Activated T-helper 1 cell treated with anti-CD3 and anti-CD28 coated beads, Interleukin-2, amount 50 U/mL, for 16 hours (primary cell): Measurements from ENCODE around the gene NCOA7.
"Not testable (repeated sequence)": the region's sequence is repeated elsewhere in the genome, so short reads cannot be mapped to it uniquely, and the experiment has no call there.

Experiments used
- DNase-seq, 2 donors: peaks; one replicate each; pipeline ENCODE4 v3.0.0-alpha.2; 2020; ENCODE audit warnings: low read depth in 1 of 2, low spot score in 1 of 2

Gene NCOA7

GRCh38 chr6:125754566-125754965 is 36.2 kb upstream of the NCOA7 start:
- DNase-seq, result no peak

- DNase-seq, result no peak
These were observed 31.4 kb upstream of the NCOA7 start for GRCh38 chr6:125759184-125759902.

DNA sequence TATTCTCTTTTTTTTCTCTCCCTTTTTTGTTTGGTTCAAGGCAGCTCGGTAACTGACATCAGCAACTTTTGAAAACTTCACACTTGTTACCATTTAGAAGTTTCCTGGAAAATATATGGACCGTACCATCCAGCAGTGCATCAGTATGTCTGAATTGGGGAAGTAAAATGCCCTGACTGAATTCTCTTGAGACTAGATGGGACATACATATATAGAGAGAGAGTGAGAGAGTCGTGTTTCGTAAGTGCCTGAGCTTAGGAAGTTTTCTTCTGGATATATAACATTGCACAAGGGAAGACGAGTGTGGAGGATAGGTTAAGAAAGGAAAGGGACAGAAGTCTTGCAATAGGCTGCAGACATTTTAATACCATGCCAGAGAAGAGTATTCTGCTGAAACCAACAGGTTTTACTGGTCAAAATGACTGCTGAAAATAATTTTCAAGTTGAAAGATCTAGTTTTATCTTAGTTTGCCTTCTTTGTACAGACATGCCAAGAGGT is 30.8 kb upstream of the NCOA7 start:
- DNase-seq, result no peak

- DNase-seq, result no peak
These were observed 26.6 kb upstream of the NCOA7 start for GRCh38 chr6:125764121-125764671.

- DNase-seq, result no peak
These were observed 24.8 kb upstream of the NCOA7 start for GRCh38 chr6:125765944-125766343.

GRCh38 chr6:125766641-125767040 is 24.1 kb upstream of the NCOA7 start:
- no peak for DNase-seq

DNA sequence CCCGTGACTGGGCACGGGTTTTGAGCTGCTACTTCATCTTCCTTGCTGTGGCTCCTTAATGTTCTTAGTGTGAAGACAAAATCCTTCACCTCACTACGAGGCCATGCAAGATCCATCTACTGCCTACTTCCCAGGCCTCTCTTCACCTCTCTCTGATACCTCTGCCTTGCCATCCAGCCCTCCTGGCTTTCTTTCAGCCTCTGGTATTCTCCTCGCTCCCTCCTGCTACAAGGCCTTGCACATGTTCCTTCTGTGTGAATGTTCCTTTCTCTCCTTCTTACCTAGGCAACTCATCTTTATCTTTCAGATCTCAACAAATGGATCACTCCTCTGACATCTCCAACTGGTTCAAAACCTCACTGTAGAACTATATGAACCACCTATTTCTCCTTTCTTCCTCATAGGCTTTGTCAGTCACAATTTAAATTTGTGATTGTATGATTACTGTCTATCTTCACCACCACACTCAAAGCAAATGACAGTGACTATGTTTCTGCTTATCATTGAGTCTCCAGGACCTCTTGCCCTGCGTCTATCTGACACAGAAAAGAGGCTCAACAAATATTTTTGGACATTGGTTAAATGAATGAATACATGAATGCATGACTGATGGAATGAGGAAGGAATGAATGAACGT is 21.5 kb upstream of the NCOA7 start:
- no peak for DNase-seq

GRCh38 chr6:125773387-125774341 is 17.1 kb upstream of the NCOA7 start:
- no peak for DNase-seq

DNA sequence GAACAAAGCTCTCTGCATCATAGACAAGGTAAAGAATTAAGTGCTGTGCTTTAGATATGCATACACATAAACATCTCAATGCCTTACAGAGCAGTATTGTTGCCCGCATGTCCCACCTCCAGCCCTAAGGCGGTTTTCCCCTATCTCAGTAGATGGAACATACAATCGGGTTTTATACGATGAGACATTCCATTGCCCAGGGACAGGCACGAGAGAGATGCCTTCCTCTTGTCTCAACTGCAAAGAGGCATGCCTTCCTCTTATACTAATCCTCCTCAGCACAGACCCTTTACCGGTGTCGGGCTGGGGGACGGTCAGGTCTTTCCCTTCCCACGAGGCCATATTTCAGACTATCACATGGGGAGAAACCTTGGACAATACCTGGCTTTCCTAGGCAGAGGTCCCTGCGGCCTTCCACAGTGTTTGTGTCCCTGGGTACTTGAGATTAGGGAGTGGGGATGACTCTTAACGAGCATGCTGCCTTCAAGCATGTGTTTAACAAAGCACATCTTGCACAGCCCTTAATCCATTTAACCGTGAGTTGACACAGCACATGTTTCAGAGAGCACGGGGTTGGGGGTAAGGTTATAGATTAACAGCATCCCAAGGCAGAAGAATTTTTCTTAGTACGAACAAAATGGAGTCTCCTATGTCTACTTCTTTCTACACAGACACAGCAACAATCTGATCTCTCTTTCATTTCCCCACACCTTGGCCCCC is 14.5 kb upstream of the NCOA7 start:
- not testable (repeated sequence) for DNase-seq

DNA sequence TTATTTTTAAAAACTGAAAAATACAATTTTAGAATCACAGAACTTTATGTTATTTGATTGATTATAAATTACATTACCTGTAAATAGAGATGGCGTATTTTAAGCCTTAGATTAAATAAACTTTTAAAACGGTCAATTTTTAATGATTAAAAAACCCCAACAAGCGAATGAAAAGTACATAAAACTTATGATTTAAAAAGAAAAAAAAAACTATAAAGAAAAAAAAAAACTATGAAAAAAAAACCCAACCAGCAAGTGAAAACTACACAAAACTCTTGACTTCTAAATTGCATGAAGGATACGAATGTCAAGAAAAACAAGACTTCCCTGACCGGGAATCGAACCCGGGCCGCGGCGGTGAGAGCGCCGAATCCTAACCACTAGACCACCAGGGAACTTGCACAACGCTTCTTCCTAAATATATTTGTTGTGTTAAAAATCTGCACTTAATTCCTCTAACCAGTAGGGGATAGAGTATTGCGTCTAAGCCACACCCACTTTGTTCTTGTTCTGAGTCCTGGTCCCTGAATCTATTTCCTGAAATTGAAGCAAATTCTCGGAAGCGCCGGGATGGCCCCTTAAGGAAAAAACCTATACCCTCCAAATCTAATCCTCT is 10.7 kb upstream of the NCOA7 start:
- DNase-seq, result peak; percentile 68 to 79

GRCh38 chr6:125780540-125781313 is 10.0 kb upstream of the NCOA7 start:
- DNase-seq, result peak; percentile 29 to 35

- DNase-seq, result peak in 1 of 2 donors; percentile 38
These were observed 9.4 kb upstream of the NCOA7 start for GRCh38 chr6:125781314-125781868.

DNA sequence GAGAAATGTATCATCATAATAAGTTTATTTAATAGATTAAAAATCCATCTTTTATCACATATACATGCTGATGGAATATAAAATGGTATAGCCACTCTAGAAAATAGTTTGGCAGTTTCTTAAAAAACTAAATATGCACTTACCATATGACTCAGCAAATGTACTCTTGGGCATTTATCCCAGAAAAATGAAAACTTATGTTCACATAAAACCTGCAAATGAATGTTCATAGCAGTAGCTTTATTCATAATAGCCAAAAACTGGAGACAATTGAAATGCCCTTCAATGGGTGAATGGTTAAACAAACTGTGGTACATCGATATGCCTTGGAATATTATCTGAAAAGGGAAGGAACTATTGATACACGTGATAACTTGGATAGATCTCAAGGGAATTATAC is 6.4 kb upstream of the NCOA7 start:
- DNase-seq, result no peak

- no peak for DNase-seq
These were observed 3.0 kb upstream of the NCOA7 start for GRCh38 chr6:125787791-125788190.

DNA sequence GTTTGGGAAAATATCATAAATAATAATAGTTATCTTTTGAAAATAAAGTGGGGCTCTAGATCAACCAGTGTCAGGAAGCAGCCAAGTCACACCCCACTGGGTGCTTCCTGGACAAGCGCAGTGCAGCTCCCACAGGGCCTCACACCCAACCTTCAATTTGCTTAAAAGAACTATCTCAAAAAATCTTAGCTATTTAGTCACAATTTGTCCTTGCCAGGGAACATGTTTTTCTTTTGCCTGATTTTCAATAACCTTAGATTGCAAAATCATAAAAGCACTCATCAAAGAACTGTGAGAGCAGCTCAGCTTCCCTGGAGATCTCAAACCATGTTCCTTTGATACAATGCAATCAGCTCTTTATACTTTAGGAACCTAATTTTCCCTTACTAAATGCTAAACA is 1.6 kb upstream of the NCOA7 start:
- DNase-seq, result no peak

DNA sequence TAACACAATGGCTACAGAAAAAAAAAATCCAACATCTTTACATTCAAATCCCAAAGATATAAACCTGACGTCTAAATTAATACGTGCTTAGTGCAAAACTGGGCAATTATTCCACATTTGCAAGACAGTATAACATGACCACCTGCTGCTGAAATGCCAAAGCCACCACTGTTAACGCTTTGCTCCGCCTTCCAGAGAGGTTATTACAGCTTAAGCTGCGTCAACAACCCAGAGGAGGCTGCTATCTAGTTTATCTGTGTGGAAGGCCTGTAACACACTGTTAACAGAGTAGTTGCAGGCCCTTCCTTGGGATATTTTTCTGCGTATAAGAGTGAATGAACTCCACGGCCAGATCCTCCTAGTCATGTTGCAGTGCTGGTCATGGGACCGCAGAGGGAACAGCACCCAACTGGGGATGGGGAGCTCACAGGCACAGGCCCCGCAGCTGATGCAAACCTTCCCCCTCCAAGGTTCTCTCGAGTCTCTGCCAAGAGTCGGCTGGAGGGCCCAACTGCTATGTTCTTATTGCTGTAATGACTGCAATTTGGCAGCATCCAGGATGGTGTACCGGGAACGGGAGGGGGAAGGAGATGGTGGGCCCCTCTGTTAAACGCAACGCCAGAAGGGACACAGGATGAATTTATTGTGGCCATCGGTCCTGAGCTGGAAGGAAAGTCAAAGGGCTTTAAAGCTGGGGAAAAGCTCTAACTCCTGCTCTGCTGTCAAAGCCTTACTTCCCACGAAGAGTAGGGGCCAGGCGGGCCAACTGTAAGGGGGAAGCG is 993 bp upstream of the NCOA7 start:
- DNase-seq, result peak in 1 of 2 donors; percentile 14

- DNase-seq, result no peak
These were observed 525 bp downstream of the NCOA7 start for GRCh38 chr6:125791151-125791819.

DNA sequence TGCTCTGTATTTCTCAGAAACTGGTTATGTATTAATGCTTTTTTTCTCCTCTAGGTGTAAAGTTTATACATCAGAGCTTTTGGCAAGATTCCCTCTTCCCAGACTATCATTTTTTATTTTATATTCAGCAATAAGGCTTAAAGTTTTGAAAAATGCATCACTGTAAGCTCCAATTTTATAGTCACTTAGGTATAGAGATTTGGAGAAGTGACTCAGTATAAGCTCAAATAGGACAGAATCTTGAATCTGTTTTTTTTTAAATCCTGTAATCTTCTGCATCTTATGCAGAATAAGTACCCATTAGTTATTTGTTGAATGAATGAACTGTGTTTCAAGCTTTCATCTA is 1.0 kb downstream of the NCOA7 start:
- no peak for DNase-seq
